GM23338 (cell line): ENCODE results near the gene JDP2.

ENCODE experiments used
- CREB1 ChIP-seq: fragments of 250-450 bp; sonication (Bioruptor Pico); IDR thresholded peaks from 2 replicates; pipeline ENCODE4 v1.5.0; 2020; ENCODE audit warnings: low read depth, mild to moderate bottlenecking, moderate library complexity
- CTCF ChIP-seq, 2 experiments: fragments of 200-600 bp in 1 of 2; sonication (generic) in 1 of 2; conservative IDR thresholded peaks; 2 replicates each; pipeline versions ENCODE4 v1.5.1 to v1.6.1; 2016 to 2017; ENCODE audit warnings: antibody characterized with exemption in 2 of 2, low read depth in 2 of 2, mild to moderate bottlenecking in 2 of 2, moderate library complexity in 1 of 2
- REST ChIP-seq: IDR thresholded peaks from one replicate; pipeline ENCODE4 v1.6.1; 2018; ENCODE audit warnings: antibody characterized with exemption; ENCODE audit not compliant: unreplicated experiment
- STAT1 ChIP-seq: IDR thresholded peaks from one replicate; pipeline ENCODE4 v1.6.1; 2016; ENCODE audit warnings: antibody characterized with exemption; ENCODE audit not compliant: unreplicated experiment

- no peak for TF ChIP-seq CTCF (conservative IDR thresholded peaks at IDR 0.05; ENCODE audit: low read depth in 2 of 2)
- TF ChIP-seq CREB1 (CRISPR knock-in tag), result no peak
- no peak for TF ChIP-seq REST
- no peak for TF ChIP-seq STAT1
These were observed 69.4 kb downstream of the JDP2 start for GRCh38 chr14:75497191-75497590.
